ENCODE measurements around the gene DAPK1.

The DAPK1 gene

DNA sequence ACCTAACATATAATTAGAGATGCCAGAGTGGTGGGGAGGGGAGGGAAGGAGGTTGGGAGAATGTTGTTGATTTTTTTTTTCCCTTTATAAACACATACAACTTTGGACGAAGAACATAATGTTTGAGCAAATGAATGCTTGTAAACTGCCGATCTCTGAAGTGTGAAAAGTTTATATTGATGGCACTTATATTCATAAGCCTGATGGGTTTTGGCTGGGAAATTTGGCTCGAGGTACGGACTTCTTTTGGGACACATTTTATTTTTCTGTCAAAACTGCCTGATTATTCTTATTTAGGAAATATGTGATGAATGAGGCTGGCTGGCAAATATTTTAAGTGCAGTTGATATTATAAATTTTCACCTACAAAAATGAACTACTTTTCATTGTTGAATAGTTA lies 9.9 kb downstream of the DAPK1 start:
- Histone ChIP-seq H3K4me3 (ENCODE audit: low read depth, low read length) (no peak overlapping the region), H3K36me3 (ENCODE audit: control insufficient read depth in 2 of 2, insufficient read depth in 1 of 2, low read length in 2 of 2) (peaks cover 0 to 32% of the 10 kb centered on the region in 2 experiments; a peak in 2 of 3 replicates), H3K9me3 (ENCODE audit: control insufficient read depth, insufficient read depth, low read depth, low read length) (no peaks in the 10 kb centered on the region), H3K27ac (ENCODE audit: extremely low read depth, low read depth, low read length) (no peak overlapping the region), H3K4me1 (ENCODE audit: control insufficient read depth, insufficient read depth, low read length) (no peaks in the 10 kb centered on the region)
- ChIA-PET CTCF (interaction anchor here (1.0 kb wide), 1 partner anchor 156 kb away, joined by 3 read pairs; no protein-coding TSS in a partner anchor), POLR2A (interaction anchor here (0.7 kb wide), 1 partner anchor 170 kb away, joined by 3 read pairs; no protein-coding TSS in a partner anchor)
- TF ChIP-seq OVOL3 (tag by site-specific recombination; IDR thresholded peaks at IDR 0.05): no peak
- TF ChIP-seq ZSCAN16 (tag by site-specific recombination; IDR thresholded peaks at IDR 0.05): no peak
- TF ChIP-seq, protein P1, sequence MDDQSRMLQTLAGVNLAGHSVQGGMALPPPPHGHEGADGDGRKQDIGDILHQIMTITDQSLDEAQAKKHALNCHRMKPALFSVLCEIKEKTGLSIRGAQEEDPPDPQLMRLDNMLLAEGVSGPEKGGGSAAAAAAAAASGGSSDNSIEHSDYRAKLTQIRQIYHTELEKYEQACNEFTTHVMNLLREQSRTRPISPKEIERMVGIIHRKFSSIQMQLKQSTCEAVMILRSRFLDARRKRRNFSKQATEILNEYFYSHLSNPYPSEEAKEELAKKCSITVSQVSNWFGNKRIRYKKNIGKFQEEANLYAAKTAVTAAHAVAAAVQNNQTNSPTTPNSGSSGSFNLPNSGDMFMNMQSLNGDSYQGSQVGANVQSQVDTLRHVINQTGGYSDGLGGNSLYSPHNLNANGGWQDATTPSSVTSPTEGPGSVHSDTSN (CRISPR knock-in tag; IDR thresholded peaks at IDR 0.05): no peak
- TF ChIP-seq TCF7L2 (IDR thresholded peaks at IDR 0.05; ENCODE audit: borderline replicate concordance, low read depth, low read length): no peak
- no peak for TF ChIP-seq ZNF184 (tag by site-specific recombination; IDR thresholded peaks at IDR 0.05)
- TF ChIP-seq, protein P2, sequence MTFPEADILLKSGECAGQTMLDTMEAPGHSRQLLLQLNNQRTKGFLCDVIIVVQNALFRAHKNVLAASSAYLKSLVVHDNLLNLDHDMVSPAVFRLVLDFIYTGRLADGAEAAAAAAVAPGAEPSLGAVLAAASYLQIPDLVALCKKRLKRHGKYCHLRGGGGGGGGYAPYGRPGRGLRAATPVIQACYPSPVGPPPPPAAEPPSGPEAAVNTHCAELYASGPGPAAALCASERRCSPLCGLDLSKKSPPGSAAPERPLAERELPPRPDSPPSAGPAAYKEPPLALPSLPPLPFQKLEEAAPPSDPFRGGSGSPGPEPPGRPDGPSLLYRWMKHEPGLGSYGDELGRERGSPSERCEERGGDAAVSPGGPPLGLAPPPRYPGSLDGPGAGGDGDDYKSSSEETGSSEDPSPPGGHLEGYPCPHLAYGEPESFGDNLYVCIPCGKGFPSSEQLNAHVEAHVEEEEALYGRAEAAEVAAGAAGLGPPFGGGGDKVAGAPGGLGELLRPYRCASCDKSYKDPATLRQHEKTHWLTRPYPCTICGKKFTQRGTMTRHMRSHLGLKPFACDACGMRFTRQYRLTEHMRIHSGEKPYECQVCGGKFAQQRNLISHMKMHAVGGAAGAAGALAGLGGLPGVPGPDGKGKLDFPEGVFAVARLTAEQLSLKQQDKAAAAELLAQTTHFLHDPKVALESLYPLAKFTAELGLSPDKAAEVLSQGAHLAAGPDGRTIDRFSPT (tag by site-specific recombination; IDR thresholded peaks at IDR 0.05): no peak
- TF ChIP-seq ZNF248 (tag by site-specific recombination; IDR thresholded peaks at IDR 0.05): no peak
- TF ChIP-seq ZNF350 (tag by site-specific recombination; IDR thresholded peaks at IDR 0.05): no peak
- TF ChIP-seq, protein P3, sequence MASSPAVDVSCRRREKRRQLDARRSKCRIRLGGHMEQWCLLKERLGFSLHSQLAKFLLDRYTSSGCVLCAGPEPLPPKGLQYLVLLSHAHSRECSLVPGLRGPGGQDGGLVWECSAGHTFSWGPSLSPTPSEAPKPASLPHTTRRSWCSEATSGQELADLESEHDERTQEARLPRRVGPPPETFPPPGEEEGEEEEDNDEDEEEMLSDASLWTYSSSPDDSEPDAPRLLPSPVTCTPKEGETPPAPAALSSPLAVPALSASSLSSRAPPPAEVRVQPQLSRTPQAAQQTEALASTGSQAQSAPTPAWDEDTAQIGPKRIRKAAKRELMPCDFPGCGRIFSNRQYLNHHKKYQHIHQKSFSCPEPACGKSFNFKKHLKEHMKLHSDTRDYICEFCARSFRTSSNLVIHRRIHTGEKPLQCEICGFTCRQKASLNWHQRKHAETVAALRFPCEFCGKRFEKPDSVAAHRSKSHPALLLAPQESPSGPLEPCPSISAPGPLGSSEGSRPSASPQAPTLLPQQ (tag by site-specific recombination; IDR thresholded peaks at IDR 0.05): no peak
- TF ChIP-seq, protein P4, sequence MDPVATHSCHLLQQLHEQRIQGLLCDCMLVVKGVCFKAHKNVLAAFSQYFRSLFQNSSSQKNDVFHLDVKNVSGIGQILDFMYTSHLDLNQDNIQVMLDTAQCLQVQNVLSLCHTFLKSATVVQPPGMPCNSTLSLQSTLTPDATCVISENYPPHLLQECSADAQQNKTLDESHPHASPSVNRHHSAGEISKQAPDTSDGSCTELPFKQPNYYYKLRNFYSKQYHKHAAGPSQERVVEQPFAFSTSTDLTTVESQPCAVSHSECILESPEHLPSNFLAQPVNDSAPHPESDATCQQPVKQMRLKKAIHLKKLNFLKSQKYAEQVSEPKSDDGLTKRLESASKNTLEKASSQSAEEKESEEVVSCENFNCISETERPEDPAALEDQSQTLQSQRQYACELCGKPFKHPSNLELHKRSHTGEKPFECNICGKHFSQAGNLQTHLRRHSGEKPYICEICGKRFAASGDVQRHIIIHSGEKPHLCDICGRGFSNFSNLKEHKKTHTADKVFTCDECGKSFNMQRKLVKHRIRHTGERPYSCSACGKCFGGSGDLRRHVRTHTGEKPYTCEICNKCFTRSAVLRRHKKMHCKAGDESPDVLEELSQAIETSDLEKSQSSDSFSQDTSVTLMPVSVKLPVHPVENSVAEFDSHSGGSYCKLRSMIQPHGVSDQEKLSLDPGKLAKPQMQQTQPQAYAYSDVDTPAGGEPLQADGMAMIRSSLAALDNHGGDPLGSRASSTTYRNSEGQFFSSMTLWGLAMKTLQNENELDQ (tag by site-specific recombination; IDR thresholded peaks at IDR 0.05; ENCODE audit: low read depth): no peak
- no peak for TF ChIP-seq OSR2 (tag by site-specific recombination; IDR thresholded peaks at IDR 0.05)
- TF ChIP-seq ZNF791 (tag by site-specific recombination; IDR thresholded peaks at IDR 0.05): no peak
- no peak for TF ChIP-seq ZNF600 (tag by site-specific recombination; IDR thresholded peaks at IDR 0.05)
- TF ChIP-seq ZNF621 (tag by site-specific recombination; IDR thresholded peaks at IDR 0.05): no peak
- TF ChIP-seq ZNF2 (tag by site-specific recombination; IDR thresholded peaks at IDR 0.05): no peak
- TF ChIP-seq ZNF223 (tag by site-specific recombination; IDR thresholded peaks at IDR 0.05): no peak
- no peak for TF ChIP-seq ZNF777 (tag by site-specific recombination; IDR thresholded peaks at IDR 0.05; ENCODE audit: borderline replicate concordance)
- no peak for TF ChIP-seq ZBTB7A (tag by site-specific recombination; IDR thresholded peaks at IDR 0.05; ENCODE audit: low read depth)
- TF ChIP-seq SP2 (tag by site-specific recombination; IDR thresholded peaks at IDR 0.05): no peak
- no peak for TF ChIP-seq KLF16 (tag by site-specific recombination; IDR thresholded peaks at IDR 0.05)
